GM19099 (cell line): ENCODE data around the gene IQSEC1.

Experiments
- POLR2A ChIP-seq: IDR thresholded peaks from 3 replicates; pipeline ENCODE4 v1.6.1; 2011; ENCODE audit warnings: low read depth; ENCODE audit not compliant: insufficient read length; ENCODE audit errors: extremely low read depth

Gene IQSEC1

DNA sequence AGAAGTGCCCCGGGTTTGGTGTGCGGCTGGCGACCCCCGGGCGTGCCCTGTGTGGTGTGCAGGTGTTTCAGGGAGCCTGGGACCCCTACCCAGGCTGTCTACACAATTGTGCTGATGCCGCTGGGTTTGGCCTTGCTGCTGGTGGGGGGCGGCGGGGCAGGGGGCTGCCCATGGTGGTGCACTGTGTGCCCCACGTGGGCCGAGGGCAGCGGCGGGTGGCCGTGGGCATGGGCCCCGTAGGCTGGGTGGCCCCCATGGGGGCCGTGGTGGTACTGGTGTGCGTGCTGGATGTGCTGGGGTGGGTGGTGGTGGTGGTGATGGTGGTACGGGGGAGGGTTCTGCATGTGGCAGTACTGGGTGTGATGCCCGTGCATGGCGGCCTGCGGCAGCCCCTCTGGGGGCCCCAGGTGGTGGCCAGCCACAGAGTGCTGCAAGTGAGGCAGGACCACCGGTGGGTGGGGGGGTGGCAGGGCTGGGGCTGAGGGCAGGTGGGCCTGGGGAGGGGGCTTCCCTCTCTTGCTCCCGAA lies 172.3 kb downstream of the IQSEC1 start:
- TF ChIP-seq POLR2A = no peak

GRCh38 chr3:12898965-12899755 lies 174.1 kb downstream of the IQSEC1 start:
- TF ChIP-seq POLR2A = no peak

GRCh38 chr3:12898290-12898964 lies 174.8 kb downstream of the IQSEC1 start:
- no peak for TF ChIP-seq POLR2A

DNA sequence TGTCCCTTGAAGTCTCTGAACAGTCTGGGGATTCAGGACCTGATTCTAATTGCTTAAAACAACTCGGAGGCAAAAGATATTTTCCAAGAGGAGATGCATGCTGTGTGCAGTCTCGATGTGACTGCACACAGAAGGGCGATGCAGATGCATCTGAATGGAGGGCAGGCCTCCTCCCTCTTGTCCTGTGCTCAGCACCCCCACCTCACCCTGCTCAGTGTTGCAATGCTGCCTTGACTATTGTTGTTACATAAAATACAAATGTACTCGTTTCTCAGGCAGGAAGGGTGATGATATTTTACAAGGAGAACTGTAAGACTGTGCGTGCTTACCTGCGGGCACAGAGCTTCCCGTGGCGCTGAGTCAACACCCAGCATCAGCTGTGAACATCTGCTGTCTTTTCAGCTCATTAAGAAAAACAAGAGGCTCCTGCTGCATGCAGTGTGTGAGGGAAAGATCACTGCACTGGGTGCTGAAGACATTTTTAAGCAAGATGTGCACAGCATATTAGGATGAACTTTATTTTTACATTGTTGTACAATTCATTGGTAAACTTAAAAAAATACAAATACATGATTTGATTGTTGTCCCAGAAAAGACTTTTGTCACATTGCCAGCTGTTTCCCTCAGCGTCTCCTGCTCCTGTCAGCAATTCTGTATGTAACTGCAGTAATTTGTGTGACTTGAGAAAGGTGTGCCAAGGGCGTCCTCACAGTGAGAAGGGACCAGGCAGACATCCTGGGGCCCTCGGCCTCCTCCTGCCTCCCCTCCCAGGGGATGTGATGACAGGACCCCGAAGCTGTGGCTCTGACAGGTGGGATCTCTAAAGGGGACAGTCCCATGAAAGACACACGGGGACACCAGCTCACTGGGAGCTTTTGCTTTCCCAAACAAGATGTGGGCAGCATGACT lies 175.6 kb downstream of the IQSEC1 start:
- TF ChIP-seq POLR2A = no peak

GRCh38 chr3:12896063-12896985 lies 176.9 kb downstream of the IQSEC1 start:
- no peak for TF ChIP-seq POLR2A

DNA sequence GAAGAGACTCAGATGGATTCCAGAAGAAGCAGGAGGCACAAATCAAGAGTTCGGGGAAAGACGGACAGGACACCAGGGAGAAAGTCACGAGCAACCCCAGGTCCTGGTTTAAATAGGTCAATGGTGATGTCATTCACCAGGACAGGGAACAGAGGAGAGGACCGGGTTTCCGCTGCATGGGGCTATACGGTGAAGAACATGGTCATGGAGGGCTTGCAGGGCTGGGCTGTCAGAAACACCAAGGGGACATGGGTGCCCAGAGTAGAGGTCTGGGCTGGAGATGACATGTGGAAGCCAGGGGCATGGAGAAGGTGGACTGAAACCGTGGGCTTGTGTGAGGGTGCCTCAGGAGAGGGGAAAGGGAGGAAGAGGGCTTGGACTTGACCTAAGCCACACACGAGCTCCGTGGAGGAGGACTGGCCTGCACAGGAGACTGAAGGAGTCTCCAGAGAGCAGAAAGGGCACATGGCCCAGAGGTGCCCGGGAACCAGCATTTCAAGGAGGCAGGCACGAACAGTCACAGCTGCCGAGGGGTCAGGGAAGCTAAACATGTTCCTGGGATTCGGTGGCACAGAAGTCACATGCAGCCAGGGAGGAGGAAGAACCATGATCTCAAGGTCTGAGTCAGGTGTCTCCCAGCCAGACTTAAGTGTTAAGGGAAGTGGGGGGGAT lies 177.7 kb downstream of the IQSEC1 start:
- no peak for TF ChIP-seq POLR2A

DNA sequence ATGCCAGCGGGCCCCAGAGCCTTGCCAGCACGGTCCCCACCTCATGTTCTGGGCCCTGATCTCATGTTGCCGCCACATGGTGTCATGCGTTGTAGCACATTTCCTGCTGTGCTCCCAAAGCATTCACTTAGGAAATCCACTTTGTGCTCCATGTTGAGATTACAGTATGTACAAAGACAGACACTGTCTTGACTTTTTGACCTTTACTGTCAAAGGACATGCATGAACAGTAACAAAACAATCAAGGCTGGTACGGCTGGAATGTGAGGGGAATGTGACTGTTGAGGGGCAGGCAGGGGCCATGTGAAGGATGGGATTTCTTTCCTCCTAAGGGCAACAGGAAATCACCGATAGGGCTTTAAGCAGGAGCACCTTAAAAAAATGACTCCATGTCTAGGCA lies 178.6 kb downstream of the IQSEC1 start:
- TF ChIP-seq POLR2A = no peak

DNA sequence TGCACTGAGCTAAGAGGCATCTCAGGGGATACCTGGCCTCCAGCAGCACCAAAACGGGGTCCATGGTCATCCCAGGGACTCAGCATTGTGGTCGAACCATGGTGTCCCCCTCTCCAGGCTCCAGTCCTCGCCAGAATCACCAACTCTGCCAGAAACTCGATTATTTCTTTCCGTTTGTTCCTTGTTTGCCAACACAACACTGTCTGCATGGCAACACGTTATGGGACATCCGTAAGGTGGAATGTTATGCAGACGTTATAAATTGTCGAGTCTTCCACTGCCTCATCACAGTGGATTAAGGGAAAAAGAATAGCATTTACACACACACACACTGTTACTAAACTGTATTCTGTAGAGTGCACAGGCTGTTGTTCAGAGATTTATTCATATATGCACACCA lies 179.4 kb downstream of the IQSEC1 start:
- no peak for TF ChIP-seq POLR2A

GRCh38 chr3:12893247-12893646 lies 180.0 kb downstream of the IQSEC1 start:
- TF ChIP-seq POLR2A = no peak

DNA sequence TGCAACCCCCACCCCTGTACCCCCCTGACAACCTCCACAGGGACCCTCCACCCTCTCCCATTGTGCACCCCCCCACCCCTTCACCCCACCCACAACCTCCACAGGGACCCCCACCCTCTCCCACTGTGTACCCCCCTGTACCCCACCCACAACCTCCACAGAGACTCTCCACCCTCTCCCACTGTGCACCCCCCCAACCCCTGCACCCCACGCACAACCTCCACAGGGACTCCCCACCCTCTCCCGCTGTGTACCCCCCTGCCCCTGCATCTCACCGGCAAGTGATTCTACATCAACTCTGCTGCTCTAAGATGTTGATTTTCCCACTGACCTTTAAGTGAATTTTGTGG lies 180.4 kb downstream of the IQSEC1 start:
- TF ChIP-seq POLR2A = no peak

DNA sequence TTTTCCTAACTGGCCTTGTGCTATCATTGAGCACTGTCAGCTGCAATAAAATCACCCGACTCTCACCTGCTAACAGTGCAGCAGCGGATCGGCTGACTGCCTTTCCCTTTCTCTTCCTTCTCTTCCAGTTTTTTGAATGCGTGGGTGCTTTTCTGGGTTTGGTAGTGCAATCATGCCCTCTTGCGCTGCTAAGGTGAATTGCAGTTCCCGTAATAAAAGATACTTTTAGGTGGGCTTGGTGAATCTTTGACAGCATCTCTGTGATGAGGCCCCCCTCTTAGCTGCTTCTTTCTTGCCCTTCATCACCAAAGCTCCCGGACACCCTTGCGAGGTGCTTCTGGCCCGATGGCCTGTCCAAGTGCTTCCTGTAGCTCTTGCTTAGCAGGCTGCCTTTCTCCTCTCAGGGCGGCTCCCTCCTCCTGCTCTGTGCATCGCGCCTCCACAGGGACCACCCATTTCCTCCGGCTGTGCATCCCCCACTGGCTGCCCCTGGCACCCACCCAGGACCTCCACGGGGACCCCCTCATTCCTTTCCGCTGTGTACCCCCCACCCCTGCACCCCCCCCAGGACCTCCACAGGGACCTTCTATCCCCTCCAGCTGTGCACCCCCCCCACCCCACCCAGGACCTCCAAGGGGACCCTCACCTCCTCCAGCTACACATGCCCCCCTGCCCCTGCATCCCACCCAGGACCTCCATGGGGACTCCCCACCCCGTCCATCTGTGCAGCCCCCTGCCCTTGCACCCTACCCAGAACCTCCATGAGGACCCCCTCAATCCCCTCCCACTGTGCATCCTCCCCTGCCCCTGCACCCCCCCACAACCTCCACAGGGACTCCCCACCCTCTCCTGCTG lies 181.0 kb downstream of the IQSEC1 start:
- TF ChIP-seq POLR2A = no peak

- TF ChIP-seq POLR2A = no peak
These were observed 181.7 kb downstream of the IQSEC1 start for GRCh38 chr3:12891391-12891984.

- TF ChIP-seq POLR2A = no peak
These were observed 182.4 kb downstream of the IQSEC1 start for GRCh38 chr3:12890610-12891390.
